22Rv1 (cell line): ENCODE results near the gene KRTAP5-10.

Experiments used
- ZFX ChIP-seq: fragments of 450-650 bp; IDR thresholded peaks from 2 replicates; pipeline ENCODE4 v1.6.1; 2017; ENCODE audit warnings: antibody characterized with exemption, borderline replicate concordance
- TF ChIP-seq, protein P1 (sequence below): fragments of 450-650 bp; IDR thresholded peaks from 2 replicates; pipeline ENCODE4 v1.5.1; 2017; ENCODE audit warnings: mild to moderate bottlenecking

DNA sequence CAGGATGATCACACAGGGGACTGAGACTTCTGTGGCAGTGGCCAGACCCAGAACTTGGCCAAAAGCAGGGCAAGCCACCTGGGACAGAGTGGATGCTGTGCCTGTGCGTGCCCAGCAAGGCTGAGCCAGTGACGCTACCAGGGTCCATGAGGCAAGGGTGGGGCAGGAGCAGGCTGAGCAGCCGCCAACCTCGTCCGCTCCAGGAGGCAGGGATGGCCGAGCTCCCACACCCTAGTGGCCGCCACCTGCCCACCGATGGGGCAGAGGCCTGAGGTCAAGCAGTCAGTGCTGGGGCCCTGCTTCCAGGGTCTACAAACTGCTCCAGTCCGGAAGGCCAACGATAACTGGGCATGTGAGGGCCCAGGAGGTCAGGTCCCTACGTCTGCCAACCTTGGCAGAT lies 9.9 kb upstream of the KRTAP5-10 start:
- TF ChIP-seq, protein P1, sequence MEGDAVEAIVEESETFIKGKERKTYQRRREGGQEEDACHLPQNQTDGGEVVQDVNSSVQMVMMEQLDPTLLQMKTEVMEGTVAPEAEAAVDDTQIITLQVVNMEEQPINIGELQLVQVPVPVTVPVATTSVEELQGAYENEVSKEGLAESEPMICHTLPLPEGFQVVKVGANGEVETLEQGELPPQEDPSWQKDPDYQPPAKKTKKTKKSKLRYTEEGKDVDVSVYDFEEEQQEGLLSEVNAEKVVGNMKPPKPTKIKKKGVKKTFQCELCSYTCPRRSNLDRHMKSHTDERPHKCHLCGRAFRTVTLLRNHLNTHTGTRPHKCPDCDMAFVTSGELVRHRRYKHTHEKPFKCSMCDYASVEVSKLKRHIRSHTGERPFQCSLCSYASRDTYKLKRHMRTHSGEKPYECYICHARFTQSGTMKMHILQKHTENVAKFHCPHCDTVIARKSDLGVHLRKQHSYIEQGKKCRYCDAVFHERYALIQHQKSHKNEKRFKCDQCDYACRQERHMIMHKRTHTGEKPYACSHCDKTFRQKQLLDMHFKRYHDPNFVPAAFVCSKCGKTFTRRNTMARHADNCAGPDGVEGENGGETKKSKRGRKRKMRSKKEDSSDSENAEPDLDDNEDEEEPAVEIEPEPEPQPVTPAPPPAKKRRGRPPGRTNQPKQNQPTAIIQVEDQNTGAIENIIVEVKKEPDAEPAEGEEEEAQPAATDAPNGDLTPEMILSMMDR = no peak
- TF ChIP-seq ZFX = no peak
